ENCODE data around the gene ZBTB46.
"Not testable (repeated sequence)": the region's sequence is repeated elsewhere in the genome, so short reads cannot be mapped to it uniquely, and the experiment has no call there.

The ZBTB46 gene, protein sequence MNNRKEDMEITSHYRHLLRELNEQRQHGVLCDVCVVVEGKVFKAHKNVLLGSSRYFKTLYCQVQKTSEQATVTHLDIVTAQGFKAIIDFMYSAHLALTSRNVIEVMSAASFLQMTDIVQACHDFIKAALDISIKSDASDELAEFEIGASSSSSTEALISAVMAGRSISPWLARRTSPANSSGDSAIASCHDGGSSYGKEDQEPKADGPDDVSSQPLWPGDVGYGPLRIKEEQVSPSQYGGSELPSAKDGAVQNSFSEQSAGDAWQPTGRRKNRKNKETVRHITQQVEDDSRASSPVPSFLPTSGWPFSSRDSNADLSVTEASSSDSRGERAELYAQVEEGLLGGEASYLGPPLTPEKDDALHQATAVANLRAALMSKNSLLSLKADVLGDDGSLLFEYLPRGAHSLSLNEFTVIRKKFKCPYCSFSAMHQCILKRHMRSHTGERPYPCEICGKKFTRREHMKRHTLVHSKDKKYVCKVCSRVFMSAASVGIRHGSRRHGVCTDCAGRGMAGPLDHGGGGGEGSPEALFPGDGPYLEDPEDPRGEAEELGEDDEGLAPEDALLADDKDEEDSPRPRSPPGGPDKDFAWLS

GRCh38 chr20:63830841-63831588 is at the start of gene ZBTB46:
ZBTB46 (minus strand) TSS chr20:63831264; CDS start chr20:63790757, 40,507 bp downstream.
- DNase-seq (ENCODE audit: low spot score) = no peak

DNA sequence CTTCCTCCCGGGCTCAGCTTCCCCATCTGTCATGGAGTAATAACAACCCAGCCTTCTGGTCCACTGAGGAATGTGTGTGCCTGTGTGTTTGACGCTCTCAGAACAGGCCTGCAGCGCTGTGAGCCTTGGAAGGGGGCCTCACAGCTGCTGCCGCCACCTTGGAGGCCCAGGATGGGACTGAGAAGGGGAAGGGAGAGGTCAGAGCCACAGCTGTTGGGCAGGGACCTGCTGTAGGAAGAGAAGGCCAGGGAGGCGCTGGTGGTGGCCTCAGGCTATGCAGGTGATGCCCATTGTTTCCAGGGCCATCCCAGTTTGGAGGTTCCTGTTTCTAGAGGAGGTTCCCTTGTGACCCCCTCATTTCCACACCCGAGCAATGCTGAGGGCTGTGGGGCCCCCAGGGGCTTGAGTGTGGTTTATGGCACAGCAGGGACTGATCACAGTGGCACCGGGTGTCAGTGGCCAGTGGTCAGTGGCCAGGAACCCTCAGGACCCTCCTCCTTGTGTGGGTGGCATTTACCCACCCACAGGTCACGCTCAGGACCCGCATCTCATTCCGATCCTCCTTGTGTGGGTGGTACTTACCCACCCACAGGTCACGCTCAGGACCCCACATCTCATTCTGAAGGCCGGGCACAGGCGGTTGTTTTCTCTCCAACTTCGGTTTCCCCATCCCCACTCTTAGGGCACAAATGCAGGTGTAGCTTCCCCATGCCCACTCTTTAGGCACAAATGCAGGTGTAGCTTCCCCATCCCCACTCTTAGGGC is 48.0 kb upstream of the ZBTB46 start:
- DNase-seq (ENCODE audit: low spot score) = no peak

- no peak for DNase-seq (ENCODE audit: low spot score)
Observed at GRCh38 chr20:63877755-63878470, 46.8 kb upstream of the ZBTB46 start.

- DNase-seq (ENCODE audit: low spot score) = no peak
Observed at GRCh38 chr20:63876489-63877036, 45.5 kb upstream of the ZBTB46 start.

DNA sequence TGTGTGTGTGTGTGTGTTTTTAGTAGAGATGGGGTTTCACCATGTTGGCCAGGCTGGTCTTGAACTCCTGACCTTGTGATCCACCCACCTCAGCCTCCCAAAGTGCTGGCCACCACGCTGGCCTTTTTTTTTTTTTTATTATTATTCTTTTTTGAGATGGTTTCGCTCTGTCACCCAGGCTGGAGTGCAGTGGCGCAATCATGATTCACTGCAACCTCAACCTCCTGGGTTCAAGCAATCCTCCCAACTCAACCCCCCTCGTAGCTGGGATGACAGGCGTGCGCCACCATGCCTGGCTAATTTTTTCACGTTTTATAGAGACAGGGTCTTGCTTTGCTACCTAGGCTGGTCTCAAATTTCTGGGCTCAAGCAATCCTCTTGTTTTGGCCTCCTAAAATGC is 43.2 kb upstream of the ZBTB46 start:
- DNase-seq (ENCODE audit: low spot score) = not testable (repeated sequence)

DNA sequence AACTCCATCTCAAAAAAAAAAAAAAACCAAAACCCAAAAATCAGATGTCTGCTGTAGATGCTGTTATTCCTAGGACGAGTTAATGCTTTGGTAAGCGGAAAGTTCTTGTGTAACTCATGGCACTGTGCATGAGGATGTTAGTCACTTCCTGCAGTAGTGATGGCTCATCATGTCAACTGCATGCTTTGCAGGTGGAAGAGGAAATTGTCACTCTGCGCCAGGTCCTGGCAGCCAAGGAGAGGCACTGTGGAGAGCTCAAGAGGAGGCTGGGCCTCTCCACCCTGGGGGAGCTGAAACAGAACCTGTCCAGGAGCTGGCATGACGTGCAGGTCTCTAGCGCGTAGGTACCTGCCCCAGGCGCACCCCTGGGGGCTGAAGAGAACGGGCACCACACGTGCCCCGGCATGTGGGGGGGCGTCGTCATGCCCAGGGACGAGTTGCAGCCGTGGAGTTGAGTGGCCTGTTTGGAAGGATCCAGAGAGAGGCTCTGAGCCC is 42.5 kb upstream of the ZBTB46 start:
- no peak for DNase-seq (ENCODE audit: low spot score)

- no peak for DNase-seq (ENCODE audit: low spot score)
Observed at GRCh38 chr20:63868264-63868663, 37.2 kb upstream of the ZBTB46 start.

GRCh38 chr20:63867042-63867441 is 36.0 kb upstream of the ZBTB46 start:
- not testable (repeated sequence) for DNase-seq (ENCODE audit: low spot score)

DNA sequence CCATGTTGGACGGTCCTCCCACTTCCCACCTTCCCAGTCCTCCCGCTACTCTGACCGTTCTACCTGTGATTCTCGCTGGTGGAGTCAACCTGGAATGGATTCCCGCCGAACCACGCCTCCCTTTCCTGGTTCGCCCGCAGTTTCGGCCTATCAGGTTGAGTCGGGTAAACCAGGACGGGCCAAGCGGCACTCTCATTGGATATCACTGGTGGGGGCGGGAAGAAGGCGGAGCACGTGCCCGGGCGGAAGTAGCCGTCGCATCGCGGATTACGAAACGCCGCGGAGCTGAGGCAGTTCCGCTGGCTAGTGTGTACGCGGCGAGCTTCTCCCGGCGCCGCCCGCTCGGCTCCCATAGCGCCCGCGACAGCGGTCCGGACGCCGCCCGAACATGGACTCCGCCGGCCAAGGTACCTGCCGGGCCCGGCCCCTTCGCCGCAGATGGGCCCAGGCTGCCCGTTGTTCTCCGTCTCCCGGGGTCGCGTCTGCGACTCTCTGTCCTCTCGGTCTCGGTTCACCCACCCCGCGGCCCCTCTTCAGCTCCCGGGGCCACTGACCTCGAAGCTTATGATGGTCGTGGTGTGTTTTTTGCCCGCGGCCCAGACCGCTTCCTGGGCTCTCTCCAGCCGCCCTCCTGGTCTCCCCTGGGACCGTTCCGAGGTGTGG is 34.0 kb upstream of the ZBTB46 start, which contains the start of gene TPD52L2:
TPD52L2 (plus strand) TSS at position 293 of the 663 bp plus-strand sequence; CDS start at position 389, 96 bp downstream.
- DNase-seq (ENCODE audit: low spot score) = peak; percentile 97

- DNase-seq (ENCODE audit: low spot score) = no peak
Observed at GRCh38 chr20:63864545-63864977, 33.5 kb upstream of the ZBTB46 start.

GRCh38 chr20:63863798-63864544 is 32.9 kb upstream of the ZBTB46 start:
- peak; percentile 84 for DNase-seq (ENCODE audit: low spot score)

DNA sequence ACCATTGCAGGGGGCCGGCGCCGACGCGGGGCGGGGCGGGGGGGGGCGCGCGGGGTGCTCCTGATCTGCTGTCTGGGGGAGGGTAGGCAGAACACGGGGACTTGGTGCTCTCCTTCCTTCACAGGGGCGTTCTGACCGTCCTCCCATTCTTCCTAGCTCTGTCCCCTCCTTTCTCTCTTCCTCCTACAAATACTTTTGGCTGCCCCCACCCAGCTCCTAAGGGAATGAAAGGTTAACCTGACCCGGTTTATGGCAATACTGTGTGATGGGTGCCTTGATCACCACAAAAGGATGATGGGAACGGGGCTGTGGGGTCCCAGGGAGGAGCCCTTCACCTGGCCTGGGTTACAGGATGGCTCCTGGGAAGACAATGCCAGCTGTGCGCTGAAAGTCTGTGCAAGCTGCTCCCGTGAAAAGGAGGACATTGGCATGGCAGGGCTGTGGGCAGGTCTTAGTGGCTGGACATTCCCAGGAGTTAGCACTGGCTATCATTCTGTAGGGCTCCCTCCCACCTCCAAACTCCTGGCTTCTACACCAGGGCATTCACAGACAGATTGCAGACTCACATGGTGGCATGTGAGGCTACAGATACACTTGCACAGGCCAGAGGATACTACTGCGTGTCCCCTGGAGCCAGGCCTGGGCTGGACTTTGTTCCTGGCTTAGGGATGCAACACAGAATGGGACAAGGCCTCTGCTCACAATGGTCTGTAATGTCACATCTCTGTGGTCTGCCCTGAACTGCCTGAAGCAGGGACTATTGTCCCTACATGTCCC is 32.1 kb upstream of the ZBTB46 start:
- DNase-seq (ENCODE audit: low spot score) = no peak

DNA sequence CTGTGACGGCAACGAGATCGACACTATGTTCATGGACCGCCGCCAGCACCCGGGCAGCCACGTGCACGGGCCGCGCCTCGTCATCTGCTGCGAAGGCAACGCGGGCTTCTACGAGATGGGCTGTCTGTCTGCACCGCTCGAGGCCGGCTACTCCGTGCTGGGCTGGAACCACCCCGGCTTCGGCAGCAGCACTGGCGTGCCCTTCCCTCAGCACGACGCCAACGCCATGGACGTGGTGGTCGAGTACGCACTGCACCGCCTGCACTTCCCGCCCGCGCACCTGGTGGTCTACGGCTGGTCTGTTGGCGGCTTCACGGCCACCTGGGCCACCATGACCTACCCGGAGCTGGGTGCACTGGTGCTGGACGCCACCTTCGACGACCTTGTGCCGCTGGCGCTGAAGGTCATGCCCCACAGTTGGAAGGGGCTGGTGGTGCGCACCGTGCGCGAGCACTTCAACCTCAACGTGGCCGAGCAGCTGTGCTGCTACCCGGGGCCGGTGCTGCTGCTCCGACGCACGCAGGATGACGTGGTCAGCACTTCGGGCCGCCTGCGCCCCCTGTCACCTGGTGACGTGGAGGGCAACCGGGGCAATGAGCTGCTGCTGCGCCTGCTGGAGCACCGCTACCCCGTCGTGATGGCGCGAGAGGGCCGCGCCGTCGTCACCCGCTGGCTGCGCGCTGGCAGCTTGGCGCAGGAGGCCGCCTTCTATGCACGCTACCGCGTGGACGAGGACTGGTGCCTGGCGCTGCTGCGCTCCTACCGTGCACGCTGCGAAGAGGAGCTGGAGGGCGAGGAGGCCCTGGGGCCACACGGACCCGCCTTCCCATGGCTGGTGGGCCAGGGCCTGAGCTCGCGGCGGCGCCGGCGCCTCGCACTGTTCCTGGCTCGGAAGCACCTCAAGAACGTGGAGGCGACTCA is 31.2 kb upstream of the ZBTB46 start:
- no peak for DNase-seq (ENCODE audit: low spot score)

- DNase-seq (ENCODE audit: low spot score) = no peak
Observed at GRCh38 chr20:63861365-63861934, 30.4 kb upstream of the ZBTB46 start, which contains the start of gene ABHD16B. ABHD16B (plus strand) TSS chr20:63861498; CDS start chr20:63861541, 43 bp downstream.

- DNase-seq (ENCODE audit: low spot score) = no peak
Observed at GRCh38 chr20:63860325-63861051, 29.4 kb upstream of the ZBTB46 start.

DNA sequence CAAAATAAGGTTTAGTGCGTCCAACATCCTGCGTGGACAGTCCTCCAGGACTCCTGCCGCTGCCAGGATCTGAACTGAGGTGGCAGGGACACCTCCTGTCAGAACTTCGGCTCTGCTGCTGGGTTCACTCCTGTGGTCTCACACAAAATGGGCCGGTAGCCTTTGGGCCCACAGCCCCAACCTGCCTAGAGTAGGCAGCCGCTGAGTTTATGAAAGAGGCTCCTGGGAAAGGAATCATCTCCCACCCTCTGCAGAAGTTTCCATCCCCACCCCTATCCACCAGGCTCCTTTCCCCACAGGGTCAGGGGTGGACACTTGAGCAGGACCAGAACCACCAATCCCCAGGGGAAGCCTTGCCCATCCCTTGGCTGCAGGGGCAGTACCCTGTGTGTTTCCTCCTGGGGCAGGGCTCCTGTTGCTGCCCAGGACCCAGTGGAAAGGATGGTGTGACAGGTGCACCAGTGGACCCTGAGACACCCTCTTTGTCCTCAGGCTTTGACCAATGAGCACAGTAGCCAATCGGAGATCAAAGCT is 28.2 kb upstream of the ZBTB46 start:
- no peak for DNase-seq (ENCODE audit: low spot score)
